T47D (cell line): ENCODE measurements around the gene CHRND.

ENCODE experiments used
- DNase-seq, 2 experiments: peaks; one replicate each; pipeline versions ENCODE4 v3.0.0 to v3.0.0-alpha.2; 2011 to 2012; ENCODE audit warnings: low read depth in 1 of 2, low spot score in 1 of 2
- JUND ChIP-seq: IDR thresholded peaks from 2 replicates; pipeline ENCODE4 v1.6.1; 2012; ENCODE audit warnings: low read depth
- in situ Hi-C: cut with HindIII; loops from 2 replicates; pipeline ENCODE4 v1.10.0; 2016; ENCODE audit warnings: low sequenced_read_pairs, low pct_unique_long_range_greater_than_20kb

The CHRND gene

GRCh38 chr2:232483923-232484627 is 41.9 kb upstream of the CHRND start:
- in situ Hi-C loops = no loop called here
- DNase-seq = no peak
- TF ChIP-seq JUND = no peak

- in situ Hi-C loops = no loop called here
- DNase-seq = no peak
- TF ChIP-seq JUND = no peak
Observed at GRCh38 chr2:232484628-232485347, 41.2 kb upstream of the CHRND start.

- no peak for DNase-seq
- TF ChIP-seq JUND = no peak
- in situ Hi-C loops = no loop called here
Observed at GRCh38 chr2:232485348-232485756, 40.6 kb upstream of the CHRND start.

- no peak for DNase-seq
- no peak for TF ChIP-seq JUND
- in situ Hi-C loops = no loop called here
Observed at GRCh38 chr2:232485757-232486557, 40.0 kb upstream of the CHRND start.

GRCh38 chr2:232486558-232487384 is 39.2 kb upstream of the CHRND start:
- DNase-seq = no peak
- TF ChIP-seq JUND = no peak
- in situ Hi-C loops = no loop called here

GRCh38 chr2:232487385-232488096 is 38.4 kb upstream of the CHRND start, which contains the start of gene ECEL1:
ECEL1 (minus strand) TSS chr2:232487834; CDS start chr2:232486653, 1,181 bp downstream.
- TF ChIP-seq JUND = no peak
- DNase-seq = no peak
- in situ Hi-C loops = no loop called here

- TF ChIP-seq JUND = no peak
- in situ Hi-C loops = no loop called here
- DNase-seq = no peak
Observed at GRCh38 chr2:232488097-232488711, 37.8 kb upstream of the CHRND start.

GRCh38 chr2:232488721-232489300 is 37.1 kb upstream of the CHRND start:
- TF ChIP-seq JUND = no peak
- in situ Hi-C loops = no loop called here
- DNase-seq = no peak

- no peak for DNase-seq
- in situ Hi-C loops = no loop called here
- no peak for TF ChIP-seq JUND
Observed at GRCh38 chr2:232489516-232490220, 36.3 kb upstream of the CHRND start.
